CD4-positive, alpha-beta T cell (primary cell): ENCODE results near the gene EPS15. TPM values are rescaled to one million over a fixed set of nuclear protein-coding genes. Genes with fewer than 3 reads are reported as not detected.
"Not testable (repeated sequence)": the region's sequence is repeated elsewhere in the genome, so short reads cannot be mapped to it uniquely, and the experiment has no call there.

ENCODE experiments used
- ATAC-seq: fragments of 200-7000 bp; cut with Tn5 transposase; one replicate; pipeline ENCODE4 v1.10.0; 2022; ENCODE audit warnings: mild to moderate bottlenecking; ENCODE audit not compliant: poor library complexity
- CTCF ChIA-PET: fragments of 350-600 bp; sonication (Branson Sonifier 250); formaldehyde crosslinking; loops from one replicate; lab custom pipeline; 2021; ENCODE audit warnings: antibody characterized with exemption, inconsistent platforms; lab: Charles Lee
- POLR2A ChIA-PET: fragments of 350-600 bp; sonication (Branson Sonifier 250); formaldehyde crosslinking; loops from one replicate; lab custom pipeline; 2021; ENCODE audit warnings: antibody characterized with exemption, inconsistent platforms; lab: Charles Lee
- DNase-seq, 14 experiments: peaks; one replicate each; pipeline ENCODE4 v3.0.0-alpha.2; 2013 to 2020; ENCODE audit warnings: mixed read lengths in 2 of 14
- H3K27ac ChIP-seq, 2 donors: one replicate each; pipeline versions ENCODE4 v1.5.1 to v1.7.0; 2013; ENCODE audit warnings: low read length in 2 of 2, low read depth in 1 of 2, mild to moderate bottlenecking in 1 of 2
- H3K27me3 ChIP-seq, 2 experiments: 1 replicate in 1 of 2; 2 replicates in 1 of 2; pipeline versions ENCODE4 v1.6.1 to v1.7.0; 2013; ENCODE audit warnings: low read length in 2 of 2, control low read depth in 1 of 2, mild to moderate bottlenecking in 1 of 2, moderate library complexity in 1 of 2; ENCODE audit not compliant: insufficient read depth in 2 of 2, control insufficient read depth in 1 of 2
- H3K36me3 ChIP-seq: one replicate; pipeline ENCODE4 v1.6.1; 2013; ENCODE audit warnings: low read length, control low read depth; ENCODE audit not compliant: insufficient read depth
- H3K4me1 ChIP-seq: one replicate; pipeline ENCODE4 v1.6.1; 2013; ENCODE audit warnings: low read length, control low read depth; ENCODE audit not compliant: insufficient read depth
- H3K4me3 ChIP-seq: one replicate; pipeline ENCODE4 v1.5.1; 2013; ENCODE audit warnings: mild to moderate bottlenecking, low read length, moderate library complexity
- H3K9me3 ChIP-seq, 2 experiments: 1 replicate in 1 of 2; 2 replicates in 1 of 2; pipeline versions ENCODE4 v1.6.1 to v1.7.0; 2013; ENCODE audit warnings: low read length in 2 of 2, mild to moderate bottlenecking in 2 of 2, control low read depth in 1 of 2, moderate library complexity in 1 of 2; ENCODE audit not compliant: control insufficient read depth in 1 of 2, insufficient read depth in 1 of 2
- H3K27ac Mint-ChIP-seq: one replicate; pipeline ENCODE4 v1.8.0; 2020; ENCODE audit warnings: mixed read lengths
- H3K27me3 Mint-ChIP-seq: one replicate; pipeline ENCODE4 v1.8.0; 2021; ENCODE audit warnings: mixed read lengths
- H3K36me3 Mint-ChIP-seq: one replicate; pipeline ENCODE4 v1.8.0; 2021; ENCODE audit warnings: low read depth, mixed read lengths
- H3K4me1 Mint-ChIP-seq: one replicate; pipeline ENCODE4 v1.8.0; 2021; ENCODE audit warnings: low read depth, mixed read lengths
- H3K4me3 Mint-ChIP-seq: one replicate; pipeline ENCODE4 v1.8.0; 2020; ENCODE audit warnings: mild to moderate bottlenecking, mixed read lengths
- H3K9me3 Mint-ChIP-seq: one replicate; pipeline ENCODE4 v1.8.0; 2020; ENCODE audit warnings: mixed read lengths
- intact Hi-C, 2 experiments: fragments of 100-400 bp; cut with DNase I in 1 of 2; cut with micrococcal nuclease in 1 of 2; formaldehyde crosslinking; loops; one replicate each; pipeline versions ENCODE4 v1.15.1 to v1.9.0; 2023 to 2025; cut with DNase I, micrococcal nuclease
- total RNA-seq, 174 experiments: library from RNA in 2 of 174; stranded (reverse) in 2 of 174; gene quantifications; one replicate each; pipeline ENCODE4 v1.2.3 and lab custom pipeline; 2021 to 2026
- TF ChIP-seq, protein P1 (sequence below): fragments of 200-600 bp; IDR thresholded peaks from one replicate; pipeline ENCODE4 v1.8.0; 2022; ENCODE audit warnings: antibody characterized with exemption, mild to moderate bottlenecking

EPS15 gene
- total RNA-seq, 2 experiments from 2014 or later = 44.5 to 47.9 TPM

DNA sequence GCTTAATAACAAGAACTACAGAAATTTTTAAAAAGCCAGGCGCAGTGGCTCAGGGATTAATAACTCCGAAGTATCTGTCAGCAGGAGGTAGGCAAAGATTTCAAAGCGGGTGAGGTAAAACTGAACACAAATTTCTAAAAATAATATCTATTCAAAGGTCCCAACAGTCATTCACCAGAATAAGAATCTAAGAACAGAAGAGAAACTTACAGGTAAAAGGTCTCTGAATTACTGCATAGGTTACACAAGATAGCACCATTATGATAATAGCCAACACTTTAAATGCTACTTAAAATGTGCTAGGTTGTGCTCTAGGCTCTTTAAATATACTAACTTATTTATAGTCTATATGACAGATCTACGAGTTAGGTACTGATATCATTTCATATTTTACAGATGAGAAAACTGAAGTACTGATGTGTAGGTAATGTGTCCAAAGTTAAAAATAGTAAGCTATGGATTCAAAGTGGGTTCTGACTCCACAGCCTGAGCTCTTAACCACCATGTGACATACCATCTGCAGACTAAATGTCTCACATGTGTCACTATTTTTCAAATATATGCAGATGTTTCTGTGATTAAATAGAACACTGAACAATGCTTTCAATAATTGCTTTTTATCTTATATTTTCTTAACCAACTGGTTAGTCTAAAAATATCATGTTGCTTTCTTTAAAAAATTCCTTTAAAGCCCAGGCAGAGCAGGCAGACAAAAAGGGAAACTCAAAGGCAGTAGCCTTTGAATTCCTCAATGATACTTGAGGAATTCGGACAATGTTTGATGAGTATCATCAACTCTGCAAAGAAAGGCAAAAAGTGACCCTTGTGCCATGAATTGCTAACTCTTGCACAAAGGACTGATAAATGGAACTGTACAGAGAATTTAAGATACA lies 108.3 kb downstream of the EPS15 start:
- no peaks in the 10 kb centered on the region for H3K4me1 ChIP-seq
- TF ChIP-seq, protein P1, sequence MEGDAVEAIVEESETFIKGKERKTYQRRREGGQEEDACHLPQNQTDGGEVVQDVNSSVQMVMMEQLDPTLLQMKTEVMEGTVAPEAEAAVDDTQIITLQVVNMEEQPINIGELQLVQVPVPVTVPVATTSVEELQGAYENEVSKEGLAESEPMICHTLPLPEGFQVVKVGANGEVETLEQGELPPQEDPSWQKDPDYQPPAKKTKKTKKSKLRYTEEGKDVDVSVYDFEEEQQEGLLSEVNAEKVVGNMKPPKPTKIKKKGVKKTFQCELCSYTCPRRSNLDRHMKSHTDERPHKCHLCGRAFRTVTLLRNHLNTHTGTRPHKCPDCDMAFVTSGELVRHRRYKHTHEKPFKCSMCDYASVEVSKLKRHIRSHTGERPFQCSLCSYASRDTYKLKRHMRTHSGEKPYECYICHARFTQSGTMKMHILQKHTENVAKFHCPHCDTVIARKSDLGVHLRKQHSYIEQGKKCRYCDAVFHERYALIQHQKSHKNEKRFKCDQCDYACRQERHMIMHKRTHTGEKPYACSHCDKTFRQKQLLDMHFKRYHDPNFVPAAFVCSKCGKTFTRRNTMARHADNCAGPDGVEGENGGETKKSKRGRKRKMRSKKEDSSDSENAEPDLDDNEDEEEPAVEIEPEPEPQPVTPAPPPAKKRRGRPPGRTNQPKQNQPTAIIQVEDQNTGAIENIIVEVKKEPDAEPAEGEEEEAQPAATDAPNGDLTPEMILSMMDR = no peak
- ChIA-PET POLR2A (no interaction called here), CTCF (no interaction called here)
- no peak overlapping the region for H3K27ac ChIP-seq
- H3K4me3 ChIP-seq = no peak overlapping the region
- ATAC-seq (no peak), DNase-seq (no peak)
- H3K9me3 ChIP-seq = no peaks in the 10 kb centered on the region
- no peaks in the 10 kb centered on the region for H3K27me3 ChIP-seq
- no peak overlapping the region for H3K4me3 Mint-ChIP-seq
- peaks cover 42% of the 10 kb centered on the region for H3K36me3 ChIP-seq
- peaks cover 4% of the 10 kb centered on the region for H3K9me3 Mint-ChIP-seq
- intact Hi-C loops = no loop called here
- H3K4me1 Mint-ChIP-seq = no peaks in the 10 kb centered on the region
- no peak overlapping the region for H3K27ac Mint-ChIP-seq
- H3K27me3 Mint-ChIP-seq = no peaks in the 10 kb centered on the region
- H3K36me3 Mint-ChIP-seq = peaks cover 74% of the 10 kb centered on the region

DNA sequence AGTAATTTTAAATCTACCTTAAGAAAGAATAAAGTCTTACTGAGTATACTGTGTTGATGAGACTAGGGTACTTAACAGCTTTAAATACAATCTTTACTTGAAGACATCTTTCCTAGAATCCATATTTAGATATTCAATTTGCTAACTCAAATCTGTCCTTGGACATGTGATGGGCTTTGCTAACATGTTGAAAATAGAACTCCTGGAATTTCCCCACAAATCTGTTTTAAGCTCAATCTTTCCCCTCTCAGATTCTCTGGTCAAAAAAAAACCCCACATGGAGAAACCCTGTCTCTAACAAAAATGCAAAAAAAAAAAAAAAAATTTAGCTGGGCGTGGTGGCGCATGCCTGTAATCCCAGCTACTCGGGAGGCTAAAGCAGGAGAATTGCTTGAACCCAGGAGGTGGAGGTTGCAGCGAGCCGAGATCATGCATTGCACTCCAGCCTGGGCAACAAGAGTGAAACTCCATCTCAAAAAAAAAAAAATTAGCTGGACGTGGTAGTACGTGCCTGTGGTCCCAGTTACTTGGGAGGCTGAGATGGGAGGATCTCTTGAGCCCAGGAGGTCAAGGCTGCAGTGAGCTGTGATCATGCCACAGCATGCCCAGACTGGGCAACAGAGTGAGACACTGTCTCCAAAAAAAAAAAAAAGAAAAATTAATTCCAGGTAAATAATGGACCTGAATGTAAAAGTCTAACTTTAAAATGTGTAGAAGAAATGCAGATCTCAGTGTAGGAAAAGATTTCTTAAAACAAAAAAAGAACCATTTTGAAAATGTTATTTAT lies 109.1 kb downstream of the EPS15 start:
- H3K4me3 Mint-ChIP-seq, ATAC-seq, H3K4me3 ChIP-seq, POLR2A ChIA-PET, H3K27ac Mint-ChIP-seq, CTCF ChIA-PET, H3K9me3 Mint-ChIP-seq, H3K27me3 ChIP-seq, H3K4me1 ChIP-seq, H3K27me3 Mint-ChIP-seq, H3K9me3 ChIP-seq, DNase-seq, intact Hi-C loops, H3K27ac ChIP-seq, H3K4me1 Mint-ChIP-seq: not testable (repeated sequence)
- peaks cover 50% of the 10 kb centered on the region for H3K36me3 ChIP-seq
- peaks cover 80% of the 10 kb centered on the region for H3K36me3 Mint-ChIP-seq

DNA sequence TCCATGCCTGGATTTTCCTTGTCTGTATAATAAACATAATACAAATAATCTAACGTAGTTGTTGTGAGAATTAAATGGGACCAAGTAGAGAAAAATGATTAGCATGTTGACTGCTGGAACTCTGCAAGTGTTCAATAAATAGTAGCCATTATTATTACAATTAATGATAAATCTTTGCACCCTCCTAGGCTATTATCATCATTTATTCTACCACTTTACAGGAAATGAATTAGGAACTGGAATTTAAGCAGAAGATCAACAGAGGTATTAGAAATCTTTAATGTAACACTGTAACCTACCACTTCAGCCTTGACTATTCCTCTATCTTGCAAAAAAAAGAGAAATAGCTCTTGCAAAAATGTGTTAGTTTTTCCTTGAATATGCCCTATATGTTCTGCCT lies 126.8 kb downstream of the EPS15 start:
- no peaks in the 10 kb centered on the region for H3K4me1 Mint-ChIP-seq
- H3K36me3 Mint-ChIP-seq = peaks cover 76% of the 10 kb centered on the region
- no peak overlapping the region for H3K4me3 Mint-ChIP-seq
- ATAC-seq (no peak), DNase-seq (no peak)
- H3K27me3 Mint-ChIP-seq = no peaks in the 10 kb centered on the region
- TF ChIP-seq, protein P1 = no peak
- Histone ChIP-seq H3K36me3 (peaks cover 45% of the 10 kb centered on the region), H3K4me1 (no peaks in the 10 kb centered on the region), H3K4me3 (no peak overlapping the region), H3K9me3 (no peaks in the 10 kb centered on the region), H3K27me3 (no peaks in the 10 kb centered on the region), H3K27ac (no peak overlapping the region)
- ChIA-PET CTCF (no interaction called here), POLR2A (no interaction called here)
- no peak overlapping the region for H3K27ac Mint-ChIP-seq
- intact Hi-C loops = no loop called here
- no peaks in the 10 kb centered on the region for H3K9me3 Mint-ChIP-seq

DNA sequence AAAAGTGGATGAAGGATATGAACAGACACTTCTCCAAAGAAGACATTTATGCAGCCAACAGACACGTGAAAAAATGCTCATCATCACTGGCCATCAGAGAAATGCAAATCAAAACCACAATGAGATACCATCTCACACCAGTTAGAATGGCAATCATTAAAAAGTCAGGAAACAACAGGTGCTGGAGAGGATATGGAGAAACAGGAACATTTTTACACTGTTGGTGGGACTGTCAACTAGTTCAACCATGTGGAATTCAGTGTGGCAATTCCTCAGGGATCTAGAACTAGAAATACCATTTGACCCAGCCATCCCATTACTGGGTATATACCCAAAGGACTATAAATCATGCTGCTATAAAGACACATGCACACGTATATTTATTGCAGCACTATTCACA lies 128.4 kb downstream of the EPS15 start:
- intact Hi-C loops = not testable (repeated sequence)

DNA sequence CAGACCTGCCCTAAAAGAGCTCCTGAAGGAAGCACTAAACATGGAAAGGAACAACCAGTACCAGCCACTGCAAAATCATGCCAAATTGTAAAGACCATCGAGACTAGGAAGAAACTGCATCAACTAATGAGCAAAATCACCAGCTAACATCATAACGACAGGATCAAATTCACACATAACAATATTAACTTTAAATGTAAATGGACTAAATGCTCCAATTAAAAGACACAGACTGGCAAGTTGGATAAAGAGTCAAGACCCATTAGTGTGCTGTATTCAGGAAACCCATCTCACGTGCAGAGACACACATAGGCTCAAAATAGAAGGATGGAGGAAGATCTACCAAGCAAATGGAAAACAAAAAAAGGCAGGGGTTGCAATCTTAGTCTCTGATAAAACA lies 131.8 kb downstream of the EPS15 start:
- H3K9me3 Mint-ChIP-seq, H3K4me1 ChIP-seq, CTCF ChIA-PET, H3K4me1 Mint-ChIP-seq, ATAC-seq, intact Hi-C loops, H3K4me3 Mint-ChIP-seq, DNase-seq, H3K27ac Mint-ChIP-seq, H3K27me3 Mint-ChIP-seq, H3K27me3 ChIP-seq, POLR2A ChIA-PET, H3K27ac ChIP-seq, H3K9me3 ChIP-seq, H3K4me3 ChIP-seq: not testable (repeated sequence)
- peaks cover 72% of the 10 kb centered on the region for H3K36me3 Mint-ChIP-seq
- H3K36me3 ChIP-seq = peaks cover 37% of the 10 kb centered on the region

More for the DNA sequence above, 128.4 kb downstream of the EPS15 start:
- H3K4me1 Mint-ChIP-seq, H3K27me3 ChIP-seq, H3K9me3 ChIP-seq, H3K27me3 Mint-ChIP-seq, H3K9me3 Mint-ChIP-seq, POLR2A ChIA-PET, H3K4me3 ChIP-seq, CTCF ChIA-PET, H3K27ac ChIP-seq, DNase-seq, ATAC-seq, H3K4me1 ChIP-seq, H3K4me3 Mint-ChIP-seq, H3K27ac Mint-ChIP-seq: not testable (repeated sequence)
- peaks cover 74% of the 10 kb centered on the region for H3K36me3 Mint-ChIP-seq
- peaks cover 36% of the 10 kb centered on the region for H3K36me3 ChIP-seq
